ENCODE results near the gene MAP4K3.

Gene MAP4K3

DNA sequence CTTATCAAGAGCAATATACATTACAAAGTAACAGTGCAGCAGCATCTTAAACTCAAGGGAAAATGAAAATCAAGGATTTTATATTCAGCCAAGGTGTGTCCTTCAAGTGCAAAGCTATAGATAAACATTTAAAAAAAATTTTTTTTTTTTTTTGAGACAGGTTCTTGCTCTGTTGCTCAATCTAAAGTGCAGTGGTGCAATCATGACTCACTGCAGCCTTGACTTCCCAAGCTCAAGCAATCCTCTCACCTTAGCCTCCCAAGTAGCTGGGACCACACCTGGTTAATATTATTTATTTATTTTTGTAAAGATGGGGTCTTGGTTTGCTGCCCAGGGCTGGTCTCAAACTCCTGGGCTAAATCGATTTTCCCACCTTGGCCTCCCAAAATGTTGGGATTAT is 202.3 kb downstream of the MAP4K3 start:
- DNase-seq (ENCODE audit: low read depth), result no peak
- TF ChIP-seq, protein P1, sequence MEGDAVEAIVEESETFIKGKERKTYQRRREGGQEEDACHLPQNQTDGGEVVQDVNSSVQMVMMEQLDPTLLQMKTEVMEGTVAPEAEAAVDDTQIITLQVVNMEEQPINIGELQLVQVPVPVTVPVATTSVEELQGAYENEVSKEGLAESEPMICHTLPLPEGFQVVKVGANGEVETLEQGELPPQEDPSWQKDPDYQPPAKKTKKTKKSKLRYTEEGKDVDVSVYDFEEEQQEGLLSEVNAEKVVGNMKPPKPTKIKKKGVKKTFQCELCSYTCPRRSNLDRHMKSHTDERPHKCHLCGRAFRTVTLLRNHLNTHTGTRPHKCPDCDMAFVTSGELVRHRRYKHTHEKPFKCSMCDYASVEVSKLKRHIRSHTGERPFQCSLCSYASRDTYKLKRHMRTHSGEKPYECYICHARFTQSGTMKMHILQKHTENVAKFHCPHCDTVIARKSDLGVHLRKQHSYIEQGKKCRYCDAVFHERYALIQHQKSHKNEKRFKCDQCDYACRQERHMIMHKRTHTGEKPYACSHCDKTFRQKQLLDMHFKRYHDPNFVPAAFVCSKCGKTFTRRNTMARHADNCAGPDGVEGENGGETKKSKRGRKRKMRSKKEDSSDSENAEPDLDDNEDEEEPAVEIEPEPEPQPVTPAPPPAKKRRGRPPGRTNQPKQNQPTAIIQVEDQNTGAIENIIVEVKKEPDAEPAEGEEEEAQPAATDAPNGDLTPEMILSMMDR (IDR thresholded peaks at IDR 0.05; ENCODE audit: low read depth, low read length, missing control alignments), result no peak

DNA sequence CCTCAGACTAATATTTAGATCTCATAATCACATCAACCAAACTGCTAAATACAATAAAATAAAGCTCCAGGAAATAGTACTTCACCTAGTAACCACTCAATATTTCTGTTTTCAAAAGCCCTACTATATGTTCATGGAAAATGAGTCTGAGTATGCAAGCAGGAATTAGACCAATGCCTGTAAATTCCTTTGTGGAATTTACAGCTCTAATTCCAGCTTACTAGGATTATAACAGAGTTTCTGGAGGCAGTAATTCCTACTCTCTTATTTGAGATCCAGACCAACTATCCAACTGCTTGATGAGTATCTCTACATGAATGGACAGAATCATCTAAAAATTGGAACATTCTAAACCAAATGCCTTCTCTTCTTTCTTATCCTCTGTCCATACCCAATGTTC is 204.9 kb downstream of the MAP4K3 start:
- H3K4me3 ChIP-seq (ENCODE audit: low read depth, low read length), result no peak overlapping the region
- TF ChIP-seq, protein P1 (IDR thresholded peaks at IDR 0.05; ENCODE audit: low read depth, low read length, missing control alignments), result no peak
- no peak for DNase-seq (ENCODE audit: low read depth)

More for the DNA sequence above, 202.3 kb downstream of the MAP4K3 start:
- H3K4me3 ChIP-seq (ENCODE audit: low read depth, low read length), result no peak overlapping the region

DNA sequence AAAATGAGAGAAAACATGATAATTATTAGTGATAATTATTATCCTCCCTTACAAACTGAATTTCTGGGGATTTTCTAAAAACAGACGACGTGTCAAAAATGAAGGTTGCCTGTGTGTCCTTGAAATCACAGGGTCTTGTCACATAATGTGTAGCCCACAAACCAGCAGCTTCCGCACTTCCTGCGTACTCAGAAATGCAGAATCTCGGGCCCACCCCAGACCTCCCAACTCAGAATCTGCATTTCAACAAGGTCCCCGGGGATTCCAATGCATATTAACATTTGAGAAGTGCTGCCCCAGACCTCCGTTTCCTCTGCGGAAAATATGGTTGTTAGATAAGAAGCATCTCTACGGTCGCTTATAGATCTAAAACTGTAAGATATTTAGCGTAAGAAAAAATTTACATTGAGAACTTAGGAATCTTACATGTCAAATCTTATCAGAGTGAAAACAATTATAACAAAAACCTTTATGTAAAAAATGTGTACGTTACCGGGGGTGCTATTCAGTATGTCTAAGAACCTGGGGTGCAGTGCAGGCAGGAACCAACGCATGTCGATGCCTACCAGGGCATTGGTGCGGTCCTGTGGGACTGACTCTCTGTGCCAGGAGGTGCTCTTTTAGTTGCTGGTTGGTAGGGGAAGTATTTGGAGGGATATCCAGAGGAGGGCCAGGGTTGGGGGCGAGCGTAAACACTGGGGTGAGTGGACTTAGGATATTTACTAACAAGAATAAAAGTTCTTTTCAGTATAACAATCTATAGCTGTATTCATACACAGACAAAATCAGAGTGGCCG is 208.5 kb downstream of the MAP4K3 start:
- TF ChIP-seq, protein P1 (IDR thresholded peaks at IDR 0.05; ENCODE audit: low read depth, low read length, missing control alignments), result no peak
- peak overlapping the region; percentile 22; the same call in 1 of the 2 replicates for H3K4me3 ChIP-seq (ENCODE audit: low read depth, low read length)
- DNase-seq (ENCODE audit: low read depth), result peak; percentile 5

DNA sequence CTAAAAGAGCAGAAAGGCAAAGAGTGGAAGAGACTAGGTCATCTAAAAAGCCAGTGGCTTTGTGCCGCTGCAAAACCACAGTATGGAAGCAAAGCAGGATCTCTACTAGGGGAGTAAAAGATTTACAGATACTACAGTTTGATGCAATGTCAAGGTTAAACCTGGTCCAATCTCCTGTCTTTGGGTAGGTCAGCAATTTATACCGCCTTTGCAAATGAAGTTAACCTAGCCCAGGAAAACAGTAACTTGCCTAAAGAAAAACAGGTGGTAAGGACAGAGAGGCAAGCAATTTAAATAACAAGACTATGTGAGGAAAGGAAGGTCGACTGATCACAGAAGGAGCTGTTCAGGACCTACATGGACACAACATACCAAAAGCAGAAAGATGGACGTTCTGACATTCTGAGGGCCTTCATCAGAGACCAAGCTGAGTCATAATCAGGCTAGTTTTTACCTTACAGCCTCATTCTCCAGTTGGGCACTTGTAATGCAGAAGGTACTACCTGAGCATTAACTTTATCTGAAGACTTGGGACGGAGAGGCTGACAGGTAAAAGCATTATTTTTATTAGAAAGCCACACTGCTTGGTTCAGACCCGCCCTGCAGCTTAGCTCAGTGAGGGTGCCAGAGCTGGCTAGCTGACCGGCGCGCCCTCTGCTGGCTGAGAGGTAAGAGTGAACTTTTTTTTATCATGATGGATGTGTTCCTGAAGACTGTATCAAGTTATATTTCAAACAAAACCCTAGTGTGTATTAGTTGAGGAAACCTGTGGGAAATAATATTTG is 209.3 kb downstream of the MAP4K3 start:
- no peak overlapping the region for H3K4me3 ChIP-seq (ENCODE audit: low read depth, low read length)
- DNase-seq (ENCODE audit: low read depth), result peak; percentile 38
- TF ChIP-seq, protein P1 (IDR thresholded peaks at IDR 0.05; ENCODE audit: low read depth, low read length, missing control alignments), result peak; percentile 80

DNA sequence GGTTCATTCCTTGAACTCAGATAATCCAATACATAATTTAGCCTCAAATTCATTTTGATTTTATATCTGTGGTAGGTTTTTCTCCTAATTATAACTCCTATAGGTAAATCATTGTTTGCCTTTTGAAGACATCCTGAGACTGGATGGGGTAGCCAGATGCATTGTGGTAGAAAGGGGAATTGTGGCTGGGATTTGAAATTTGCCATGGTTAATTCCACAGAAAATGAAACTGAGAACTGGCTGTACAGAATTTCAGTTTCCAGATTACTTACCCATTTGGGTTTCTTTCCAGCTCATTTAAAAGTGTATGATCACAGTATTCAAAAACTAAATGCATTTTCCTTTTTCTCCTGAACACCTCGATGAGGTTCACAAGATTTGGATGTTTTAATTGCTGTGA is 211.5 kb downstream of the MAP4K3 start:
- TF ChIP-seq, protein P1 (IDR thresholded peaks at IDR 0.05; ENCODE audit: low read depth, low read length, missing control alignments), result no peak
- H3K4me3 ChIP-seq (ENCODE audit: low read depth, low read length), result no peak overlapping the region
- DNase-seq (ENCODE audit: low read depth), result no peak

DNA sequence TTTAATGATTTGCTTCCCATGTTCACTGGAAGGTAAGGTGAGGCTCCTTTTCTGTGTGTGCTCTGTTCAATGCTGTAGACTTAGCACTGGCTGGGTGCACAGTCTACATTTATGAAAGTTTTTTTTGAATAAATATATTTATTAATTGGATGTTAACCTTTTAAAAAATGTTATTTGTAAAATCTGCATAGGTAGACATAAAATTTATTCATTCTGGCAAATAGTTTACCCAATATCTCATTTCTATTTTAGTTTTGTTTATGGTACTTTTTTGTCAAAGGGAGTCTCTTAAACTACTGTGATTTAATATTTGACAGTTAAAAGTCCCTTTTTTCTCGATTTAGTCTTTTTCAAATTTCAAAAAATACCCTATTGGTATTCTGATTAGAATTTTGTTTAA is 213.2 kb downstream of the MAP4K3 start:
- no peak for DNase-seq (ENCODE audit: low read depth)
- TF ChIP-seq, protein P1 (IDR thresholded peaks at IDR 0.05; ENCODE audit: low read depth, low read length, missing control alignments), result no peak
- no peak overlapping the region for H3K4me3 ChIP-seq (ENCODE audit: low read depth, low read length)

Data from GM12864 (cell line).